Lower leg skin (tissue), 3 donors: ENCODE results near the gene PCSK6.

Source experiments
- CTCF ChIP-seq, 3 donors: fragments of 450-650 bp; IDR thresholded peaks; one replicate each; pipeline ENCODE4 v1.5.1; 2016; ENCODE audit warnings: antibody characterized with exemption in 3 of 3, mild to moderate bottlenecking in 3 of 3, moderate library complexity in 2 of 3
- POLR2A ChIP-seq, 2 donors: fragments of 450-650 bp; IDR thresholded peaks; one replicate each; pipeline ENCODE4 v1.6.1; 2016 to 2017; ENCODE audit warnings: antibody characterized with exemption in 2 of 2, mild to moderate bottlenecking in 1 of 2, moderate library complexity in 1 of 2

DNA sequence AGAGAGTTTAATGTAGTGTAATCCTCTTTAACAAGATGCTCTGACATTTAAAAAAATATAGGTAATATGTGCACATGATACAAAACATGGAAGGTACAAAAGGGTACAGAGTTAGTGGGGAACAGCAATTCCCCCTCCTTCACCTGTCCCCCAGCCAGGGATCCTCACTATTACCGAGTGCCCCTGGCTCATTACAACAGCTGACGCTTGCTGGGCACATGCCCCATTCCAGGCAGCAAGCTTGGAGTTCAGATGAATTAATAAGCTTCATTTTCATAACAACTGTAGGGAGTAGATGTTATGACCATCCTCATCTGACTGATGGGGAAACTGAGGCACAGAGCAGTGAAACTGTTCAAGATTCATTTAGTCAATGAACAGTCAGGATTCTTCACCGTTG, 41.2 kb downstream of the PCSK6 start:
- TF ChIP-seq CTCF (IDR thresholded peaks at IDR 0.05) (no peak), POLR2A (IDR thresholded peaks at IDR 0.05) (no peak)
